Measurements from ENCODE around the gene NR1D2.

GRCh38 chr3:23941440-23941839 lies 3.6 kb upstream of the NR1D2 start:
- TF ChIP-seq CTCF (conservative IDR thresholded peaks at IDR 0.05; ENCODE audit: low read length) (no peak), EZH2phosphoT487 (IDR thresholded peaks at IDR 0.05; ENCODE audit: borderline replicate concordance, low read depth, low read length) (no peak)

All from OCI-LY7 (cell line).